GM12801 (cell line): ENCODE data around the gene CTSO.

Experiments used
- TF ChIP-seq, protein P1 (sequence below): IDR thresholded peaks from one replicate; pipeline ENCODE4 v1.5.1; 2011; ENCODE audit warnings: control low read depth; ENCODE audit not compliant: insufficient read length; ENCODE audit errors: extremely low read depth

Gene CTSO

DNA sequence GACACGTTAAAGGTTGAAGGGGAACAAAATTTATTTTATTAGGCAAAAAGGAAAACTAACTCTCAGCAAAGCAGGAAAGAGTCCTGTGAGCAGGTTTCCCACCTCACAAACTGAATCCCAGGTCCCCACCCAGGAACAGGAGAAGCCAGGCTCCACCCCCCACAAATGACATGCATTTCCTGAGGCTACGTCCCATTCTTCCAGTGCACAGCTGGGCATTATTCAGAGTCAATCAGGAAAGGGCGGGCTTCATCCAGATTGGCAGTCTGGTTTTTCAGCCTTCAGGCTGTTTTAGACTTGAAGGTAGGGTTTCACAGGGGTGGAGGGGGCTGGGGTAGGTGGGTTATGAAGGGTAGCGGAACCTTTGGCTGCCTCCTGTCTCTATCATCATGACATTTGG lies 75.7 kb downstream of the CTSO start:
- TF ChIP-seq, protein P1, sequence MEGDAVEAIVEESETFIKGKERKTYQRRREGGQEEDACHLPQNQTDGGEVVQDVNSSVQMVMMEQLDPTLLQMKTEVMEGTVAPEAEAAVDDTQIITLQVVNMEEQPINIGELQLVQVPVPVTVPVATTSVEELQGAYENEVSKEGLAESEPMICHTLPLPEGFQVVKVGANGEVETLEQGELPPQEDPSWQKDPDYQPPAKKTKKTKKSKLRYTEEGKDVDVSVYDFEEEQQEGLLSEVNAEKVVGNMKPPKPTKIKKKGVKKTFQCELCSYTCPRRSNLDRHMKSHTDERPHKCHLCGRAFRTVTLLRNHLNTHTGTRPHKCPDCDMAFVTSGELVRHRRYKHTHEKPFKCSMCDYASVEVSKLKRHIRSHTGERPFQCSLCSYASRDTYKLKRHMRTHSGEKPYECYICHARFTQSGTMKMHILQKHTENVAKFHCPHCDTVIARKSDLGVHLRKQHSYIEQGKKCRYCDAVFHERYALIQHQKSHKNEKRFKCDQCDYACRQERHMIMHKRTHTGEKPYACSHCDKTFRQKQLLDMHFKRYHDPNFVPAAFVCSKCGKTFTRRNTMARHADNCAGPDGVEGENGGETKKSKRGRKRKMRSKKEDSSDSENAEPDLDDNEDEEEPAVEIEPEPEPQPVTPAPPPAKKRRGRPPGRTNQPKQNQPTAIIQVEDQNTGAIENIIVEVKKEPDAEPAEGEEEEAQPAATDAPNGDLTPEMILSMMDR: no peak

DNA sequence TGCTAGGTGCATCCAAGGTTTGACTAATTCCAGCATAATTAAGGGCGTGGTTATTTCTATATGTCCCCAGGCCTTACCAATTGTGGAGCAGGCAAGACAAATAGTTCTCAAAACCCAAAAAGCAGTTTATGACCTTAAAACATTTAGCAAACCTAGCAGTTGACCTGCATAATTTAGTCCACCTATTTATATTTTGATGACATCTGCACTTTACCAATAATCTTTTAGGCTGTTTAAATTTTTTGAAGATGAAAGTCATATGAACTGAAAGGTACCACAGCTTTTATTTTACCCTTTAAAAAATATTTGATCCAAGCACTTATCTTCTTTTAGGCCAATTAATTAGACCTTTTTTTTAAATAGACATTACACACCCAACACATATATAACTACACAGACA lies 77.8 kb downstream of the CTSO start:
- TF ChIP-seq, protein P1: no peak
